Effector memory CD4-positive, alpha-beta T cell (primary cell): ENCODE results near the gene ALKAL2.

Experiments
- DNase-seq, 3 donors: peaks; one replicate each; pipeline ENCODE4 v3.0.0-alpha.2; 2020
- H3K27ac ChIP-seq: 2 replicates; pipeline ENCODE4 v1.7.0; 2013; ENCODE audit warnings: mild to moderate bottlenecking, low read length, moderate library complexity; ENCODE audit not compliant: insufficient read depth, poor library complexity, severe bottlenecking
- H3K27me3 ChIP-seq: replicated peaks from 2 replicates; pipeline ENCODE4 v1.7.0; 2013; ENCODE audit warnings: mild to moderate bottlenecking, low read length; ENCODE audit not compliant: insufficient read depth, control insufficient read depth, poor library complexity, severe bottlenecking
- H3K36me3 ChIP-seq: 2 replicates; pipeline ENCODE4 v1.7.0; 2013; ENCODE audit warnings: mild to moderate bottlenecking, low read length, moderate library complexity; ENCODE audit not compliant: control insufficient read depth, insufficient read depth
- H3K4me1 ChIP-seq: 2 replicates; pipeline ENCODE4 v1.7.0; 2013; ENCODE audit warnings: low read length, mild to moderate bottlenecking; ENCODE audit not compliant: control insufficient read depth, insufficient read depth, poor library complexity, severe bottlenecking
- H3K4me3 ChIP-seq: 2 replicates; pipeline ENCODE4 v1.7.0; 2013; ENCODE audit warnings: low read length, low read depth, mild to moderate bottlenecking; ENCODE audit not compliant: insufficient read depth, poor library complexity, severe bottlenecking
- H3K9me3 ChIP-seq: 2 replicates; pipeline ENCODE4 v1.7.0; 2013; ENCODE audit warnings: mild to moderate bottlenecking, low read length, moderate library complexity; ENCODE audit not compliant: control insufficient read depth

The ALKAL2 gene

DNA sequence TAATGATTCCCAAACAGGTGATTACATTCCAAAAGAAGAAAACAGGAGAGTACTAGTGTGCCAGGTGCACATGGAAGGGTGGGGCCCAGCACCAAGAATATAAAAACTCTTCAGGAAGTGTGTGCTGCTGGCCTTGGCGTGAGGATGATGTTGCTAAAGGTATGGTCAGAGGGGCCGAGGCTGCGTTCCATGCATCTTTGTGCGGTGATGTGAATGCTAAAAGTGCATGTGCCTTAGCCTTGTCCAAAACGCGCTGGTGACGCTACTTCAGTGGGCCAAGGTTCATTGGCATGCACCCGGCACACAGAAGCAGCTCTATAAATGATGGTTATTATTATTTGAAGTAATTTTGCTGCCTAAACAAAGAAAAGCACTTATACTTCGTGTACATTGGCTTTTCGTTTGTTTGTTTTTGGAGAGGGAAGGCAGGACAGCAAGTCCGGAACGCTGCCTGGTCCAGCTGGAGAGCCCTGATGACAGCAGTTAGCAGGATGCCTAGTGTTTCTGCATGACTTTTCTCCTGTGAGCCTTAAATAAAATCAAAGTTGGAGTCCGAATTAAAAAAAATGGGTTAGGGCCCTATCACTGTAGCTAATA lies 2.9 kb downstream of the ALKAL2 start:
- DNase-seq, result no peak
- Histone ChIP-seq H3K9me3 (no peaks in the 10 kb centered on the region), H3K27me3 (peaks cover 15% of the 10 kb centered on the region), H3K36me3 (peaks cover 19% of the 10 kb centered on the region), H3K4me3 (no peak overlapping the region), H3K27ac (no peak overlapping the region), H3K4me1 (peaks cover 17% of the 10 kb centered on the region)

DNA sequence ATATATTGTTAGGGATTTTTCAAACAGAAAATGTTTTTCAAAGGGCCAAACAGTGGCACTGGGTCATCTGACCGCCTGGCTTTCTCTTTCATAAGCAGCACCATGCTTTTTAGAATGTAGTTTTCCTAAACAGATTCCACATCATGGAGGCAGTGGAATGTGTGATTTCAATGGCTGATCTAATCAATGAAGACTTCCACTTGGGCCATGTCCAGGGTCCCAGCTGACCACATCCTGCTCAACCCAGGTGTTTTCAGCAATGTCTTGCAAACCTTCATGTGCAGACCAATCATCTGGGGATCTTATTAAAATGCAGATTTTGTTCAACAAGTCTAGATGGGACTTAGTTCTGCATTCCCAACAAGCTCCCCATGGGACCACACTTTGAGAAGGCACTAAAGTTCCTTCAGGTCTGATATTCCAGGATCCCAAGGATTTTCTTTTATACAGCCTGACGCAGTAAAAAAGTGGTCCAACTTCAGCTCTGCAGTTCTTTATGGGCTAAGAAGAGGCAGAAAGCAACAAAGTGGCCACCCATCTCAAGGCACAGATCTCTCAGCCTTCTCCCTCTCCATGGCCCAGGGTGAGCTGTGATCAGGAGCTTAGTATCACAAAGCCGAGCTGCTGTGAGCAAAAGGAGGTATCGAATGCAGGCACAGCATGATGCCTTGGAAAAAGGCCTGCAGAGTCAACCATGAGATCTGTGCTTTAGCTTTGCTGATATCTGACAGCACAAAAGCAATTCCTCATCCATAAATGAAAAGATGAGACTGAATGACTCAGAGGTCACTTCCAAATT lies 3.7 kb downstream of the ALKAL2 start:
- H3K4me3 ChIP-seq, result no peak overlapping the region
- peaks cover 27% of the 10 kb centered on the region for H3K36me3 ChIP-seq
- H3K27me3 ChIP-seq, result peaks cover 8% of the 10 kb centered on the region
- DNase-seq, result no peak
- no peak overlapping the region for H3K27ac ChIP-seq
- no peaks in the 10 kb centered on the region for H3K9me3 ChIP-seq
- peaks cover 9% of the 10 kb centered on the region for H3K4me1 ChIP-seq

DNA sequence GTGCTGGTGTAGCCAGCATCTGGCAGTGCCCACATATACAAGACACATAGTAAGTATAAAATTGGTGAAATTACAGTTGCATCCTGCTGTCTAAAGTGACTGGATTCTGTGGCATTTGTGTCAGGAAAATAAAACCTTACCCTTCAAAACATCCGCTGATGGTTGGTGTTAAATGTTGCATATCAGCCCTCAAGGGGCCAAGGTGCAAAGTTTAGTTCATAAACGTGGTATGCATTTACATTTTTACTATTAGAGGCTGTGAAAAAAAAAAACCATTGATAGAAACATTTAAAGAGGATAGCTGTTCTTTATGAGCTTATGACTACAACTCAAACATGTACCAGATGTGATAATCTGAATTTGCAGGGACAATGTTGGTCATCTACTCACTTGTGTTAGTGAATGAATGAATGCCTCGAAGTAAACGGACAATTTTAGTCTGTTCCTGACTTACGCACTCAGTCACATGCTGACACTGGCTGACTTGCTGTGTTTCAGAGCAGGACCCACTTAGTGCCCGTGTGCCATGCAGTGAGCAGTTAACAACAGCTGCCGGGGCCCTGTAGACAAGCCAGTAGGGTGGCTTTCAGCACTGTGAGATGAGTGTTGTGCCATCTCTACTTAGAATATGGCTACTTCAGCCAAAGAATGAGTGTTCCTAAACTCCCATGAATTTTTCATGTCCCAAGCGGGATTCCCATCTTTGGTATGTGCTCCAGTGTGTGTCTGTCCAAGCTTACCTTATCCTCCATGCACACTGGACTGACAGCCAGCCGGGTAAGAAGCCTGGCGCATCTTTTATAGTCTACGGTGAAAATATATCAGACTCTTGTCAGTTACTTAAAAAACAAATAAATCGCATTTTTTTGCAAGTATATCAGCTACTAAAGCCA lies 5.3 kb downstream of the ALKAL2 start:
- peaks cover 4% of the 10 kb centered on the region for H3K27me3 ChIP-seq
- no peak overlapping the region for H3K4me3 ChIP-seq
- peaks cover 42% of the 10 kb centered on the region for H3K36me3 ChIP-seq
- no peaks in the 10 kb centered on the region for H3K9me3 ChIP-seq
- peaks cover 6% of the 10 kb centered on the region for H3K4me1 ChIP-seq
- H3K27ac ChIP-seq, result no peak overlapping the region
- DNase-seq, result no peak

DNA sequence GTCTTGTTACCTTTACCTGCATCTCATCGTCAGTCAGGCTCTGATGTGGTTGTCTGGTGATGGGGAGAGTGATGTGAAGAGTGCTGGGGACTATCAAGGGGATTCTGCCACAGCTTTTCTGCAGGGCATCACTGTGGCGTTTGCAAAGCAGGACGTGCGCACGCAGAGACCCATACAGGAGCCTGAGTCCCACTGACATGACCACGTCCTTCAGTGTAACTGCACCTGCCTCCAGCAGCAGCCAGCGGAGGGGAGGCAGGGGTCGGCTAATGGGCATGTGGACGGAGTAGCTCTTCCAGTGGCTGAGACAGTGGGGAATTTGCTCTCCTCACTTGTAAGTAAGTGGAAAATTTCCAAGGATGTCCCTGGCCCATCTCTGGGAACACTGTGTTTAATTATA lies 6.5 kb downstream of the ALKAL2 start:
- H3K27ac ChIP-seq, result no peak overlapping the region
- H3K36me3 ChIP-seq, result peaks cover 52% of the 10 kb centered on the region
- H3K4me3 ChIP-seq, result no peak overlapping the region
- no peak for DNase-seq
- no peaks in the 10 kb centered on the region for H3K27me3 ChIP-seq
- H3K4me1 ChIP-seq, result no peaks in the 10 kb centered on the region
- no peaks in the 10 kb centered on the region for H3K9me3 ChIP-seq

DNA sequence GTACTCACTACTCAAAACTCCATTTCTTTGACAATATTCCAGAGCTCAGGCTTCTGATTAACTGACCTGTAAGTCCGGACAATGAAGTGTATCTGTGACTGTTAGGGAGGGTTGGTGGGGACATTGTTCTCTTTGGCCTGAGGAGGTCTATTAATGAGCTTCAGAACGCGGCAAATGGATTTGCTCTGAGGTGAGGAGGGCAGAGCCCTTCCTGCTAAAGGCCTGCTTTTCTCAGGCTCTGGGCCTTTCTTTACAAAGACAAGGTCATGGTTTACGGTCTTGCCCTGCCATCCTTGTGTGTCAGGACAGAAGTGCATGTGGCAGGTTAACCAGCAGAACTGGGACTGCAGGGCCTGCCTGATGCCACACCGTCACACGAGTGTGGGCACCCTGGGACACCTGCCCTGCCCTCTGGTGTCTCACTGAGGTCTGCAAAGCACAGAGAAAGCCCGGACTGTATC lies 7.2 kb downstream of the ALKAL2 start:
- H3K27ac ChIP-seq, result no peak overlapping the region
- DNase-seq, result no peak
- peaks cover 59% of the 10 kb centered on the region for H3K36me3 ChIP-seq
- H3K4me1 ChIP-seq, result no peaks in the 10 kb centered on the region
- no peaks in the 10 kb centered on the region for H3K27me3 ChIP-seq
- no peak overlapping the region for H3K4me3 ChIP-seq
- H3K9me3 ChIP-seq, result no peaks in the 10 kb centered on the region

DNA sequence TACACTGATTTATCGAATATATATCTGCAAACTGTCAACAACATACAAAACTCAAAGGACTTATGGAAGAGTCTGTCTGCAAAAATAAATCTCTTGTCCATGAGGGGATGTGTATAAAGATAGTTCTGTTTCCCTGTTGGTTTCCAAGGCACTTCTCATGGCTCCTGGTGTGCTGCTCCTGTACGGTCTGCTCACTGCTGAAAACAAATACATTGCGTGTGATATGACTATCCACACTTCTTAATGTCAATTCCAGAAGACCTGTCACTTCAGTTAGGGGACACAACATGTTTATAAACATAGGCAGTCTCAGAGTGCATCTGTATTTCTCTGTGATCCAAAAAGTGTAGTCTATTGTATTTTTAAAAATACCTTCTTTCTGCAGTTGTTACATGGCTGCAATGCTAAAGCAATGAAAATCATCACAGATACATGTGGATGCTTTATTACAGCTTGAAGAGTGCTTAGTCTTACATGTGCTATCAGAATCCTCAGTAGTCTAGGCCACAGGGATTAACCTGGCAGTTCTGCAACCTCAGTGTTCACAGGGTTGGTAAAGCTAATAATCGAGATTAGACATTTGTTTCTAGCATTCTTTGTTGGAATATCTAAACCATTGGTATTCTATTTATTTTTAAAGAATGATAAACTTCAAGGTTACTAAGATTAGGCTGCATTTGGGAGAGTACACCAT lies 7.8 kb downstream of the ALKAL2 start:
- no peaks in the 10 kb centered on the region for H3K9me3 ChIP-seq
- peaks cover 65% of the 10 kb centered on the region for H3K36me3 ChIP-seq
- DNase-seq, result no peak

DNA sequence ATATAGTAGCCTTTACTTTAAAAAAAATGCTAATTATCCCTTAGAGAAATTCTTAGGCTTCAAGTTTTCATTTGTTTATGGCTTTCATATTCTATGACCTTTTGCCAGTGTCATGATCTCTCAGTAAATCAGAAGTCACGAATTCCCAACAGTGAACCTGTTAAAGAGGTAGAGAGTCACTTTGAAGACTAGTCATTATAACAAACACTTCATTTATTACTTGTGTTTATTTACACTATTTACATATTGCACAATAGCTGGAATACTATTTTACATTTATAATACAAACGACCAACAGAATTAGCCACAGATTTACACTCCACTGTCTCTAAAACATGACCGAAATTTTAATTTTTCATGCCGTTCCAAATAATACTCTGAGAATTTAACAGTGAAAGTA lies 8.5 kb downstream of the ALKAL2 start:
- Histone ChIP-seq H3K9me3 (no peaks in the 10 kb centered on the region), H3K4me1 (no peaks in the 10 kb centered on the region), H3K36me3 (peaks cover 72% of the 10 kb centered on the region), H3K27ac (no peak overlapping the region), H3K27me3 (no peaks in the 10 kb centered on the region), H3K4me3 (no peak overlapping the region)
- no peak for DNase-seq

More for the DNA sequence above, 7.8 kb downstream of the ALKAL2 start:
- Histone ChIP-seq H3K27ac (no peak overlapping the region), H3K4me1 (no peaks in the 10 kb centered on the region), H3K27me3 (no peaks in the 10 kb centered on the region), H3K4me3 (no peak overlapping the region)

DNA sequence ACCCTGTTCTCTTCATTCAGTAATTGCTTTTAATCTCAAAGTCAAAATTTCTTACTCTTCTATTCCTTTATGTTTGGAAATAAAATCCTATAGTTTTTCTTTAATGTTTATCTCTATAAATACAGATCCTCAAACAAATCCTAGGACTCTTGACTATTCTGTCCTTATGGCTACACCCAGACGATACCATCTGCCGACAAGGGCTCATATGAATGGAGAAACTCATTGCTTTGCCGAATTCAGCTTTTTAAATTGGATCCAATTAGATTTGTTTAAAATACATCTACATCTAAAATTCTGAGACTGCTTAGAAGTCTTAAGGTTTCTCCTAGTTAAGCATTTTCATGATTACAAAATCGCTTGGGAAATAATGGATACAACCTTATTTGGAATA lies 9.0 kb downstream of the ALKAL2 start:
- Histone ChIP-seq H3K36me3 (peaks cover 75% of the 10 kb centered on the region), H3K27me3 (no peaks in the 10 kb centered on the region)

DNA sequence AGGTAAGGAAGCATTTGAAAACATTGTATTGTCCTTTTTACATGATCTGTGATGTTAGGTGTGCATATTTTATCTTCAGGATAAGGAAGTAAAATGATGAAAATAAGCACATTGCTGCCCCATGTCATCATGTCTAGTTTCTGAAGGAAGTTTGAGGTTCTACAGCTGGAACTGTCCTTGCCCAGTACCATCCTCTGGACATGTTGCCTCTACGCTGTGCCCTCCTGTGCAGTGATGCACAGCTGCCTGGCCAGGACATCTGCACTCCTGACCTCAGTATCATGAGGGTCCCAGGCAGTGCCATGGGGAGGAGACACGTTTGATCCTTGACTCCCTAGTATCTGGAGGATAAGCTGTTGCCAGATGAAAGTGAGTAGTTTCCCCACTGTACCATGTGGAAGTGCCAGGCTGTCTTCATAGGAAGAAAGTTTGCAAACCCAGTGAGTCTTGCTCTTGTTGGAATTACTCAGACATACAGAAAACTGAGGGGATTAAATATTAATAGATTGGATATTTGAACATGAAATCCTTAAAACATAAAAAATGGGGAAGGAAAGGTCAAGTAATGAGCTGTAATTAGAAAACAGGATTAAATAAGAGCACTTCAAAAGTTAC lies 9.5 kb downstream of the ALKAL2 start:
- no peak overlapping the region for H3K27ac ChIP-seq
- no peaks in the 10 kb centered on the region for H3K27me3 ChIP-seq
- peaks cover 79% of the 10 kb centered on the region for H3K36me3 ChIP-seq
- H3K4me1 ChIP-seq, result no peaks in the 10 kb centered on the region
- no peak overlapping the region for H3K4me3 ChIP-seq
- no peaks in the 10 kb centered on the region for H3K9me3 ChIP-seq
- no peak for DNase-seq

More for the DNA sequence above, 9.0 kb downstream of the ALKAL2 start:
- H3K27ac ChIP-seq, result no peak overlapping the region
- DNase-seq, result no peak
- H3K9me3 ChIP-seq, result no peaks in the 10 kb centered on the region
- no peaks in the 10 kb centered on the region for H3K4me1 ChIP-seq
- H3K4me3 ChIP-seq, result no peak overlapping the region
